ENCODE results near the gene SMG7. TPM values are rescaled to one million over a fixed set of nuclear protein-coding genes. Genes with fewer than 3 reads are reported as not detected.

The SMG7 gene, protein sequence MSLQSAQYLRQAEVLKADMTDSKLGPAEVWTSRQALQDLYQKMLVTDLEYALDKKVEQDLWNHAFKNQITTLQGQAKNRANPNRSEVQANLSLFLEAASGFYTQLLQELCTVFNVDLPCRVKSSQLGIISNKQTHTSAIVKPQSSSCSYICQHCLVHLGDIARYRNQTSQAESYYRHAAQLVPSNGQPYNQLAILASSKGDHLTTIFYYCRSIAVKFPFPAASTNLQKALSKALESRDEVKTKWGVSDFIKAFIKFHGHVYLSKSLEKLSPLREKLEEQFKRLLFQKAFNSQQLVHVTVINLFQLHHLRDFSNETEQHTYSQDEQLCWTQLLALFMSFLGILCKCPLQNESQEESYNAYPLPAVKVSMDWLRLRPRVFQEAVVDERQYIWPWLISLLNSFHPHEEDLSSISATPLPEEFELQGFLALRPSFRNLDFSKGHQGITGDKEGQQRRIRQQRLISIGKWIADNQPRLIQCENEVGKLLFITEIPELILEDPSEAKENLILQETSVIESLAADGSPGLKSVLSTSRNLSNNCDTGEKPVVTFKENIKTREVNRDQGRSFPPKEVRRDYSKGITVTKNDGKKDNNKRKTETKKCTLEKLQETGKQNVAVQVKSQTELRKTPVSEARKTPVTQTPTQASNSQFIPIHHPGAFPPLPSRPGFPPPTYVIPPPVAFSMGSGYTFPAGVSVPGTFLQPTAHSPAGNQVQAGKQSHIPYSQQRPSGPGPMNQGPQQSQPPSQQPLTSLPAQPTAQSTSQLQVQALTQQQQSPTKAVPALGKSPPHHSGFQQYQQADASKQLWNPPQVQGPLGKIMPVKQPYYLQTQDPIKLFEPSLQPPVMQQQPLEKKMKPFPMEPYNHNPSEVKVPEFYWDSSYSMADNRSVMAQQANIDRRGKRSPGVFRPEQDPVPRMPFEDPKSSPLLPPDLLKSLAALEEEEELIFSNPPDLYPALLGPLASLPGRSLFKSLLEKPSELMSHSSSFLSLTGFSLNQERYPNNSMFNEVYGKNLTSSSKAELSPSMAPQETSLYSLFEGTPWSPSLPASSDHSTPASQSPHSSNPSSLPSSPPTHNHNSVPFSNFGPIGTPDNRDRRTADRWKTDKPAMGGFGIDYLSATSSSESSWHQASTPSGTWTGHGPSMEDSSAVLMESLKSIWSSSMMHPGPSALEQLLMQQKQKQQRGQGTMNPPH
- 36.3 and 47.1 TPM in 2 replicates for total RNA-seq

DNA sequence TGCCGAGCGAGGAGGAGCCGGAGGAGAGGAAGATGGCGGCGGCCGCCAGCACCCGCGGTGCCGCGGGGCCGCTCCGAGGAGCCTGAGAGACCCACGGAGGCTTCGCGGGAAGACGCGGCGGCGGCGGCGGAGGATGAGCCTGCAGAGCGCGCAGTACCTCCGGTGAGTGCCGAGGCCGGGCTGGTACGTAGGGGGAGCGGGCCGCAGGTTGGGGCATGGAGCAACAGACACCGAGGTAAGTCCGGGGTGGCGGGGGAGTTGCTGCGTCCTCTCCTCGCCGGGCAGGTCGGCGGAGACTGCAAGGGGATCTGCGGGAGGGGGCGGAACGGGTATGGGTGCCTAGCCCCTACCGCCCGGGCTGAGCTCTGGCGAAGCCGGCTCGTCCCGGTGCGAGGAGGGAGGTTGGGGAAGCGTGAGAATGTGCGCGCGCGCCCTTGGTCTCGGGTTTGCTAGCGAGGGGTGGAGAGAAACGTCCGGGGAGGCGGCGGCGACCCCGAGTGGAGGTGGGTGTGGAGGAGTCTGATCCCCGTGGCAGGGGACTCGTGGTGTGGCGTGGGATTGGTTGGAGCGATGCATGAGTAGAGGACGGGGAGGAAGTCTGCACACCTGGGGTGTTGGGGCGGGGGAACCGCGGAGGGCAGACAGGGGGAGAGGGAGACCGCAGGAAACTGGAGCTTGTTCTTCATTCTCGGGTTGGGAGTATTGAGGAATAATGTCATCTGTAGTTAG lies at the start of gene SMG7:
Gene SMG7 (plus strand): TSS at position 12 of the 729 bp plus-strand sequence. CDS start 122 bp downstream, at position 134.

DNA sequence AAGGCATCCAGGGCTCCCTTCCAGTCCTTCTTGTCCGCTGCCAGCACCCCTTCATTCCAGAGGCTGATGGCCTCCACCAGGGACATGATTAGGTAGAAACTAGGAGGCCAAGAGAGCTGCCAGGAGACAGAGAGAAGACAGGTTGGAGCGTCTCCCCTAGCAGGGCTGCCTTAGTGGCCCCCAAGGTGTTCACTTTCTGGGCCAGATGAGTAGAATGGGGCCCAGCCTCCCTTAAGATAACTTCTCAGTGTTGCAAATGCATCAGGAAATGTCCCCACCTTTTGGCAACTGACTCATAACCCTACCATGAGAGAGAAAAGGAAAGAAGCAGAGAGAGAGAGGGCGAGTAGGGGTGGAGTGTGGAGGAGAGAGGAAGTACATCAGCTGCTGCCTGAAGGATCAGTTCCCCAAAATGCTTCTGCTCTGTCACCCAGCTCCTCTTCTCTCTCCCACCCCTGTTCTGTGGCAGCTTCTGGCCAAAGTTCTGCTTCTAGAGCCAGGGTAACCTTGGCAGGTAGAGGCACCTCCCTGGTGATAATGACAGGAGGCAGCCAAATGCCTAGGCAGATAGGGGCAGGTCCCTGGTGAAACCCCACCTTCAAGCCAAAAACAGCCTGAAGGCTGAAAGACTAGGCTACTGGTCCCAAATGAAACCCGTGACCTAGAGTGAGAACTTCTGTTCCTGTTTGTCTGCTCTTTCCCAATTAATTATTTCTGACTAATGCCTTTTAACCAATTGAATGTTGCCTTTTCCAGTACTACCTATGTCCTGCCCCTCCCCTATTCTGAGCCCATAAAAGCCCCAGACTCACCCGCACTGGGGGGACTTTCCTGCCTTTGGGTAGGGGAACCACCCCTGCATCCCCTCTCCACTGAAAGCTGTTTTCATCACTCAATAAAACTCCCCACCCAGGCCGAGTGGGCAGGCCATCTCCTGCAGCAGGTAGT lies 118.2 kb downstream of the SMG7 start, which contains the start of gene NCF2:
Gene NCF2 (minus strand): TSS at position 216 of the 948 bp plus-strand sequence. CDS start 130 bp downstream, at position 86.

Other genes with a start within 250 kb of the SMG7 start
- gene NMNAT2, start 54.1 kb upstream of the SMG7 start, total RNA-seq: 0.57 and 2.3 TPM in 2 replicates
- gene NCF2, start 118.0 kb downstream of the SMG7 start, total RNA-seq: 0.10 TPM in 1 of 2 replicates, not detected in the other
- gene ARPC5, start 163.3 kb downstream of the SMG7 start, total RNA-seq: 164 and 246 TPM in 2 replicates
- gene APOBEC4, start 180.8 kb downstream of the SMG7 start, total RNA-seq: not detected in 2 replicates

Measured in vein endothelial cell (primary cell).